HFFc6 (cell line): ENCODE measurements around the gene SPAG4. TPM values are rescaled to one million over a fixed set of nuclear protein-coding genes. Genes with fewer than 3 reads are reported as not detected.

Experiments
- DNase-seq: peaks from one replicate; pipeline ENCODE4 v3.0.0-alpha.2; 2018
- H3K27ac Mint-ChIP-seq: 2 replicates; pipeline ENCODE4 v1.8.0; 2020; ENCODE audit warnings: mild to moderate bottlenecking, mixed read lengths
- H3K27me3 Mint-ChIP-seq: 2 replicates; pipeline ENCODE4 v1.8.0; 2021; ENCODE audit warnings: mild to moderate bottlenecking, moderate library complexity, mixed read lengths; ENCODE audit not compliant: insufficient read depth
- H3K36me3 Mint-ChIP-seq: 2 replicates; pipeline ENCODE4 v1.8.0; 2021; ENCODE audit warnings: low read depth, mixed read lengths
- H3K4me1 Mint-ChIP-seq: 2 replicates; pipeline ENCODE4 v1.8.0; 2020; ENCODE audit warnings: low read depth, mixed read lengths
- H3K4me3 Mint-ChIP-seq: 2 replicates; pipeline ENCODE4 v1.8.0; 2020; ENCODE audit warnings: mild to moderate bottlenecking, moderate library complexity, mixed read lengths
- H3K9me3 Mint-ChIP-seq: 2 replicates; pipeline ENCODE4 v1.8.0; 2020; ENCODE audit warnings: mild to moderate bottlenecking, mixed read lengths
- total RNA-seq, 6 experiments: library from RNA; stranded (reverse); fragmentation: NEBNext Ultra II Directional; extraction: Animal tissue kit (Norgen Biotek cat#: 25700); gene quantifications; 2 replicates in 1 of 6; 3 replicates in 5 of 6; pipeline ENCODE4 v1.2.3, GENCODE V29; 2021
- TF ChIP-seq, protein P1 (sequence below): fragments of 200-600 bp; sonication (generic); IDR thresholded peaks from 2 replicates; pipeline ENCODE4 v1.5.0; 2021; ENCODE audit warnings: antibody characterized with exemption, mild to moderate bottlenecking

The SPAG4 gene
- total RNA-seq, 6 experiments from 2014 or later, result 2.2 to 3.6 (median 2.8) TPM

DNA sequence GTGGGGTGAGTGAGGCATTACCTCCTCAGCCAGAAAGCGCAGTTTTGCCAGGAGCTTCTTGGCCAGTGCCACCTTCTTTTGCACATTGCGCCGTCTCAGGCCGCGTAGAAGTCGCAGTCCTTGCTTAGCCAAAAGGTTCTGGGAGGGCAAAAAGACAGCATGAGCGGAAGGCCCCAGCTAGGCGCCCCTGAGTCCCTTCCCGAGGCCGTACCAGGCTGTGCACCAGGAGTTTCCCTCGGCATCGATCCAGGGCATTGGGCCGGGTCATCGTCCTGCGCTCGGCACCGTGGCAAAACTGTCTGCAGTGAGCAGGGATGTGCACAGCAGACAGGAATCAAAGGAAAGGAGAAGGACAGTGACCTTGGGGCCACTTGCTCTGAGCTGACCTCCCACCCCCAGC lies 20.2 kb upstream of the SPAG4 start:
- Mint-ChIP-seq H3K9me3 (no peaks in the 10 kb centered on the region), H3K27ac (no peak overlapping the region), H3K36me3 (no peaks in the 10 kb centered on the region), H3K27me3 (peaks cover 20% of the 10 kb centered on the region), H3K4me3 (no peak overlapping the region), H3K4me1 (no peaks in the 10 kb centered on the region)
- no peak for DNase-seq
- TF ChIP-seq, protein P1, sequence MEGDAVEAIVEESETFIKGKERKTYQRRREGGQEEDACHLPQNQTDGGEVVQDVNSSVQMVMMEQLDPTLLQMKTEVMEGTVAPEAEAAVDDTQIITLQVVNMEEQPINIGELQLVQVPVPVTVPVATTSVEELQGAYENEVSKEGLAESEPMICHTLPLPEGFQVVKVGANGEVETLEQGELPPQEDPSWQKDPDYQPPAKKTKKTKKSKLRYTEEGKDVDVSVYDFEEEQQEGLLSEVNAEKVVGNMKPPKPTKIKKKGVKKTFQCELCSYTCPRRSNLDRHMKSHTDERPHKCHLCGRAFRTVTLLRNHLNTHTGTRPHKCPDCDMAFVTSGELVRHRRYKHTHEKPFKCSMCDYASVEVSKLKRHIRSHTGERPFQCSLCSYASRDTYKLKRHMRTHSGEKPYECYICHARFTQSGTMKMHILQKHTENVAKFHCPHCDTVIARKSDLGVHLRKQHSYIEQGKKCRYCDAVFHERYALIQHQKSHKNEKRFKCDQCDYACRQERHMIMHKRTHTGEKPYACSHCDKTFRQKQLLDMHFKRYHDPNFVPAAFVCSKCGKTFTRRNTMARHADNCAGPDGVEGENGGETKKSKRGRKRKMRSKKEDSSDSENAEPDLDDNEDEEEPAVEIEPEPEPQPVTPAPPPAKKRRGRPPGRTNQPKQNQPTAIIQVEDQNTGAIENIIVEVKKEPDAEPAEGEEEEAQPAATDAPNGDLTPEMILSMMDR, result no peak

DNA sequence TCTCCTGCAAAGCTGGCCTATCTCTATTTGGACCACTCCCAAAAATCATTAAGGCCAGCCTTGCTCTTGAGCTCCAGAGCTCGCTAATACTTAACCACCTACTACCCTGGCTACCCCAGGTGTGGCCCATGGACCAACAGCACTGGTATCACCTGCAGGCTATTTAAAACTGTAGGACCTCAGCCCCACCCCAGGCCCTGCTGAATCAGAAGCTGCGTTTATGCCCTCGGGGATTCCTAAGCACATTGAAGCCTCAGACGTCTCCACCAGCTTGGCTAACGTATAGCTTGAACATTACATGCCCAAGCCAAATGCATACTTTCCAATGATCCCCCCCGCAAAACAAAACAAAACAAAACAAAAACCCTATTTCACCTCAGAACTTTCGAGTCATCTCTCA lies 19.7 kb upstream of the SPAG4 start:
- no peak for DNase-seq
- no peaks in the 10 kb centered on the region for H3K36me3 Mint-ChIP-seq
- no peak overlapping the region for H3K4me3 Mint-ChIP-seq
- TF ChIP-seq, protein P1, result no peak
- H3K9me3 Mint-ChIP-seq, result no peaks in the 10 kb centered on the region
- peaks cover 24% of the 10 kb centered on the region for H3K27me3 Mint-ChIP-seq
- no peak overlapping the region for H3K27ac Mint-ChIP-seq
- no peaks in the 10 kb centered on the region for H3K4me1 Mint-ChIP-seq

DNA sequence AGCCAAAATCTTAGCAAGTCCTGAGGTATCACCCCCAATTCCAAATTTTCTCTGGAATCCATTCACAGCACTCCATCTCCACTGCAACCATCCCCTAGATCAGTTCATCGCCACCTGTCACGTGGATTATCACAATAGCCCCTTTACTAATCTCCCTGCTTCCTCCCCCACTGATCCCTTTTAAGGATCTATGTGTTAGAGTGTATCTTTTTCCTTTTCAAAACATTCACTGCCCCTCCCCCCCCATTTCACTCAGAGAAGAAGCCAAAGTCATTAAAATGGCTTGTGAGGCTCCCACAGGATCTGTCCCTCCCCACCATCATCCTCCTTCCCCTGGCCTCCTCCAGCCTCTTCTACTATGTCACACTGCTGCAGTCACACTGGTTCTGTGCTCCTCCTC lies 18.4 kb upstream of the SPAG4 start:
- TF ChIP-seq, protein P1, result no peak
- Mint-ChIP-seq H3K27me3 (peaks cover 30% of the 10 kb centered on the region), H3K4me1 (no peaks in the 10 kb centered on the region), H3K4me3 (no peak overlapping the region), H3K9me3 (no peaks in the 10 kb centered on the region), H3K27ac (no peak overlapping the region), H3K36me3 (no peaks in the 10 kb centered on the region)
- DNase-seq, result no peak

- H3K36me3 Mint-ChIP-seq, result no peaks in the 10 kb centered on the region
- no peaks in the 10 kb centered on the region for H3K9me3 Mint-ChIP-seq
- DNase-seq, result no peak
- TF ChIP-seq, protein P1, result no peak
- H3K4me1 Mint-ChIP-seq, result no peaks in the 10 kb centered on the region
- no peak overlapping the region for H3K4me3 Mint-ChIP-seq
- no peak overlapping the region for H3K27ac Mint-ChIP-seq
- H3K27me3 Mint-ChIP-seq, result peaks cover 36% of the 10 kb centered on the region
Observed at GRCh38 chr20:35598476-35598875, 17.2 kb upstream of the SPAG4 start.

DNA sequence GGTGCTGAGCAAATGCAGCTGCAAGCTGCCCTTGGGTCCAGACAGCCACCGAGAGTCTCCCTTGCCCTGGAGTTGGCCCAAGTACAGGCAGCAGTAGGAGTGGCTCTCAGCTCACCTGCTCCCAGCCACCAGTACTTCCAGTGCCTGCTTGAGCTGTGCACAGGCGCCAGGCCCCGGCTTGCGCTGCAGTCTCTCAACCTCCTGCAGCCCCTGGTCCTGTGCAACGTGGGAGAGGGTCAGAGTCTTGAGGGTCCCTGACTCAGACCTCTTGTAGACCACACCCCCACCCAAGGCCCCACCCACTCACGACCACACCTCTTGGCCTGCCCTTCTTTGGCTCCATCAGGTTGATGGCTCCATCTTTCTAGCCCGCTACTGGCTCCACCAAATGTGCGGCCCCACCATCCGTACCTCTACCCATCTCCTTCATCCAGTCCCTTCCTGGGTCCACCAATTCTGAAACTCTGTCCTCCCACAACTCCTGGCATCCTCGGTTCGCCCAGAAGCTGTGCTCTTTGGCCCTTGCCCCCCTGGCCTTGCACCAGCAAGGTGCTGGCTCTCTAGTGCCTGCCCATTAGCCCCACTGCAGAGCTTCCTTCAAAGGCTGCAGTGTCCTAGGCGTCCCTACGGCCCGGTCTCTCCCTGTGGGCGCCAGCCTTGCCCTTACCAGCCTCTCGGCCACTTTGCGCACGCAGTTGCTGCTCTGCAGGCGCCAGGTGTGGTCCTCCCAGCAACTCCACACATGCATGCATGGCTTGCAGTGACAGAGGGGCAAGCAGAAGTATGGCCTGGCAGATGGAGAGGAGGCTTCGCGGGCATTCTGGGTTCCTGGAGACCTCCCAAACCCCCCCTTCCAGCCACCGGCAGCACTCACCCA lies 16.5 kb upstream of the SPAG4 start:
- H3K27ac Mint-ChIP-seq, result no peak overlapping the region
- TF ChIP-seq, protein P1, result no peak
- H3K27me3 Mint-ChIP-seq, result peaks cover 39% of the 10 kb centered on the region
- no peaks in the 10 kb centered on the region for H3K9me3 Mint-ChIP-seq
- DNase-seq, result no peak
- no peaks in the 10 kb centered on the region for H3K36me3 Mint-ChIP-seq
- no peaks in the 10 kb centered on the region for H3K4me1 Mint-ChIP-seq
- H3K4me3 Mint-ChIP-seq, result no peak overlapping the region
